ENCODE measurements around the gene ATP5F1E.

The ATP5F1E gene

GRCh38 chr20:59039233-59039632 lies 7.1 kb upstream of the ATP5F1E start:
- TF ChIP-seq EGR1 (IDR thresholded peaks at IDR 0.05) (no peak), ZBTB7A (IDR thresholded peaks at IDR 0.05; ENCODE audit: low read depth) (no peak), NFIC (IDR thresholded peaks at IDR 0.05) (no peak), TEAD4 (IDR thresholded peaks at IDR 0.05) (no peak), YY1 (IDR thresholded peaks at IDR 0.05; ENCODE audit: low read depth) (no peak), TCF12 (IDR thresholded peaks at IDR 0.05; ENCODE audit: low read depth) (no peak), MAX (IDR thresholded peaks at IDR 0.05) (no peak), REST (IDR thresholded peaks at IDR 0.05; ENCODE audit: low read depth) (no peak)

- TF ChIP-seq TEAD4 (IDR thresholded peaks at IDR 0.05) = no peak
- no peak for TF ChIP-seq NFIC (IDR thresholded peaks at IDR 0.05)
- no peak for TF ChIP-seq RAD21 (IDR thresholded peaks at IDR 0.05; ENCODE audit: low read depth)
- no peak for TF ChIP-seq YY1 (IDR thresholded peaks at IDR 0.05; ENCODE audit: low read depth)
- no peak for TF ChIP-seq CEBPB (IDR thresholded peaks at IDR 0.05)
- TF ChIP-seq MAX (IDR thresholded peaks at IDR 0.05) = no peak
Measured at GRCh38 chr20:59037386-59037785, 5.3 kb upstream of the ATP5F1E start.

- TF ChIP-seq FOXM1 (IDR thresholded peaks at IDR 0.05; ENCODE audit: borderline replicate concordance, low read depth) (no peak), NFIC (IDR thresholded peaks at IDR 0.05) (no peak)
Measured at GRCh38 chr20:59035381-59035780, 3.2 kb upstream of the ATP5F1E start.

GRCh38 chr20:59033616-59034165 lies 1.6 kb upstream of the ATP5F1E start:
- TF ChIP-seq REST (IDR thresholded peaks at IDR 0.05; ENCODE audit: low read depth) (no peak), EP300 (IDR thresholded peaks at IDR 0.05; ENCODE audit: borderline replicate concordance) (no peak), TAF1 (IDR thresholded peaks at IDR 0.05; ENCODE audit: low read depth) (no peak), ZBTB7A (IDR thresholded peaks at IDR 0.05; ENCODE audit: low read depth) (no peak), YY1 (IDR thresholded peaks at IDR 0.05; ENCODE audit: low read depth) (no peak), CREB1 (IDR thresholded peaks at IDR 0.05; ENCODE audit: low read depth) (no peak), RAD21 (IDR thresholded peaks at IDR 0.05; ENCODE audit: low read depth) (no peak), TEAD4 (IDR thresholded peaks at IDR 0.05) (no peak), NFIC (IDR thresholded peaks at IDR 0.05) (no peak), CEBPB (IDR thresholded peaks at IDR 0.05) (no peak), TCF12 (IDR thresholded peaks at IDR 0.05; ENCODE audit: low read depth) (no peak), USF1 (IDR thresholded peaks at IDR 0.05) (no peak)

- TF ChIP-seq USF1 (IDR thresholded peaks at IDR 0.05) = no peak
- no peak for TF ChIP-seq CREB1 (IDR thresholded peaks at IDR 0.05; ENCODE audit: low read depth)
- TF ChIP-seq RAD21 (IDR thresholded peaks at IDR 0.05; ENCODE audit: low read depth) = no peak
- TF ChIP-seq NFIC (IDR thresholded peaks at IDR 0.05) = no peak
- no peak for TF ChIP-seq MAX (IDR thresholded peaks at IDR 0.05)
- TF ChIP-seq REST (IDR thresholded peaks at IDR 0.05; ENCODE audit: low read depth) = no peak
- no peak for TF ChIP-seq TAF1 (IDR thresholded peaks at IDR 0.05; ENCODE audit: low read depth)
- TF ChIP-seq TCF12 (IDR thresholded peaks at IDR 0.05; ENCODE audit: low read depth) = no peak
- TF ChIP-seq YY1 (IDR thresholded peaks at IDR 0.05; ENCODE audit: low read depth) = no peak
- no peak for TF ChIP-seq ZBTB7A (IDR thresholded peaks at IDR 0.05; ENCODE audit: low read depth)
- no peak for TF ChIP-seq FOXM1 (IDR thresholded peaks at IDR 0.05; ENCODE audit: borderline replicate concordance, low read depth)
- TF ChIP-seq TEAD4 (IDR thresholded peaks at IDR 0.05) = no peak
- TF ChIP-seq CEBPB (IDR thresholded peaks at IDR 0.05) = no peak
- no peak for TF ChIP-seq EGR1 (IDR thresholded peaks at IDR 0.05)
- TF ChIP-seq EP300 (IDR thresholded peaks at IDR 0.05; ENCODE audit: borderline replicate concordance) = no peak
Measured at GRCh38 chr20:59033093-59033492, 958 bp upstream of the ATP5F1E start.
